ENCODE data around the gene BCL2L12. TPM values are rescaled to one million over a fixed set of nuclear protein-coding genes. Genes with fewer than 3 reads are reported as not detected.

BCL2L12 gene
- total RNA-seq, 1 donor from 2014 or later = 7.5 TPM

GRCh38 chr19:49660338-49660961 lies 5.3 kb upstream of the BCL2L12 start:
- no peak overlapping the region for H3K4me3 Mint-ChIP-seq (ENCODE audit: unreplicated experiment)
- peaks cover 8% of the 10 kb centered on the region for H3K27me3 Mint-ChIP-seq (ENCODE audit: unreplicated experiment)
- DNase-seq = no peak
- no peak overlapping the region for H3K27ac Mint-ChIP-seq (ENCODE audit: unreplicated experiment)
- TF ChIP-seq, protein P1, sequence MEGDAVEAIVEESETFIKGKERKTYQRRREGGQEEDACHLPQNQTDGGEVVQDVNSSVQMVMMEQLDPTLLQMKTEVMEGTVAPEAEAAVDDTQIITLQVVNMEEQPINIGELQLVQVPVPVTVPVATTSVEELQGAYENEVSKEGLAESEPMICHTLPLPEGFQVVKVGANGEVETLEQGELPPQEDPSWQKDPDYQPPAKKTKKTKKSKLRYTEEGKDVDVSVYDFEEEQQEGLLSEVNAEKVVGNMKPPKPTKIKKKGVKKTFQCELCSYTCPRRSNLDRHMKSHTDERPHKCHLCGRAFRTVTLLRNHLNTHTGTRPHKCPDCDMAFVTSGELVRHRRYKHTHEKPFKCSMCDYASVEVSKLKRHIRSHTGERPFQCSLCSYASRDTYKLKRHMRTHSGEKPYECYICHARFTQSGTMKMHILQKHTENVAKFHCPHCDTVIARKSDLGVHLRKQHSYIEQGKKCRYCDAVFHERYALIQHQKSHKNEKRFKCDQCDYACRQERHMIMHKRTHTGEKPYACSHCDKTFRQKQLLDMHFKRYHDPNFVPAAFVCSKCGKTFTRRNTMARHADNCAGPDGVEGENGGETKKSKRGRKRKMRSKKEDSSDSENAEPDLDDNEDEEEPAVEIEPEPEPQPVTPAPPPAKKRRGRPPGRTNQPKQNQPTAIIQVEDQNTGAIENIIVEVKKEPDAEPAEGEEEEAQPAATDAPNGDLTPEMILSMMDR (IDR thresholded peaks at IDR 0.05; ENCODE audit: partially characterized antibody, unreplicated experiment) = no peak
- peaks cover 8% of the 10 kb centered on the region for H3K9me3 Mint-ChIP-seq (ENCODE audit: unreplicated experiment)
- peaks cover 14% of the 10 kb centered on the region for H3K4me1 Mint-ChIP-seq (ENCODE audit: low read depth, unreplicated experiment)
- no peaks in the 10 kb centered on the region for H3K36me3 Mint-ChIP-seq (ENCODE audit: unreplicated experiment)

DNA sequence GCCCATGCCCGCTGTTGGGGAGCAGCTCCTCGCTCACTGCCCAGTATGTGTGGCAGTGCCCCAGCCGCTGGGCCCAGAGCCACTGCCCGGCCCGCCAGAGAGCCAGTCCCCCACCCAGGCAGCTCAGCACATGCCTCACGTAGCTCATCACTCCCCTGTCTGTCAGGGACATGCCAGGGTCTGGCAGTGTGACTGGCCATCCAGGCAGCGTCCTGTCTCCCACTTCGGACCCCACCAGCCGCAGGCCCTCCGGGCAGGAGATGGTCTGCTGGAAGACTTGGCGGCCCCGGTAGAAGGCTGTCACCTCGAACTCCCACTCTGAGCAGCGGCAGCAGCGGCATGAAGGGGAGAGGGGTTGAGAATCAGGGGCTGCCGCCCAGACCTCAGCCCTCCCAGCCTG lies 3.7 kb upstream of the BCL2L12 start:
- H3K9me3 Mint-ChIP-seq (ENCODE audit: unreplicated experiment) = peaks cover 8% of the 10 kb centered on the region
- H3K27ac Mint-ChIP-seq (ENCODE audit: unreplicated experiment) = no peak overlapping the region
- H3K36me3 Mint-ChIP-seq (ENCODE audit: unreplicated experiment) = no peaks in the 10 kb centered on the region
- H3K27me3 Mint-ChIP-seq (ENCODE audit: unreplicated experiment) = peaks cover 6% of the 10 kb centered on the region
- H3K4me3 Mint-ChIP-seq (ENCODE audit: unreplicated experiment) = no peak overlapping the region
- peaks cover 7% of the 10 kb centered on the region for H3K4me1 Mint-ChIP-seq (ENCODE audit: low read depth, unreplicated experiment)
- TF ChIP-seq, protein P1 (IDR thresholded peaks at IDR 0.05; ENCODE audit: partially characterized antibody, unreplicated experiment) = no peak
- no peak for DNase-seq

- Mint-ChIP-seq H3K36me3 (ENCODE audit: unreplicated experiment) (no peaks in the 10 kb centered on the region), H3K9me3 (ENCODE audit: unreplicated experiment) (peaks cover 8% of the 10 kb centered on the region), H3K4me3 (ENCODE audit: unreplicated experiment) (no peak overlapping the region), H3K27ac (ENCODE audit: unreplicated experiment) (no peak overlapping the region), H3K27me3 (ENCODE audit: unreplicated experiment) (peaks cover 3% of the 10 kb centered on the region), H3K4me1 (ENCODE audit: low read depth, unreplicated experiment) (peaks cover 4% of the 10 kb centered on the region)
- DNase-seq = no peak
- TF ChIP-seq, protein P1 (IDR thresholded peaks at IDR 0.05; ENCODE audit: partially characterized antibody, unreplicated experiment) = no peak
Observed at GRCh38 chr19:49663224-49663623, 2.5 kb upstream of the BCL2L12 start.

DNA sequence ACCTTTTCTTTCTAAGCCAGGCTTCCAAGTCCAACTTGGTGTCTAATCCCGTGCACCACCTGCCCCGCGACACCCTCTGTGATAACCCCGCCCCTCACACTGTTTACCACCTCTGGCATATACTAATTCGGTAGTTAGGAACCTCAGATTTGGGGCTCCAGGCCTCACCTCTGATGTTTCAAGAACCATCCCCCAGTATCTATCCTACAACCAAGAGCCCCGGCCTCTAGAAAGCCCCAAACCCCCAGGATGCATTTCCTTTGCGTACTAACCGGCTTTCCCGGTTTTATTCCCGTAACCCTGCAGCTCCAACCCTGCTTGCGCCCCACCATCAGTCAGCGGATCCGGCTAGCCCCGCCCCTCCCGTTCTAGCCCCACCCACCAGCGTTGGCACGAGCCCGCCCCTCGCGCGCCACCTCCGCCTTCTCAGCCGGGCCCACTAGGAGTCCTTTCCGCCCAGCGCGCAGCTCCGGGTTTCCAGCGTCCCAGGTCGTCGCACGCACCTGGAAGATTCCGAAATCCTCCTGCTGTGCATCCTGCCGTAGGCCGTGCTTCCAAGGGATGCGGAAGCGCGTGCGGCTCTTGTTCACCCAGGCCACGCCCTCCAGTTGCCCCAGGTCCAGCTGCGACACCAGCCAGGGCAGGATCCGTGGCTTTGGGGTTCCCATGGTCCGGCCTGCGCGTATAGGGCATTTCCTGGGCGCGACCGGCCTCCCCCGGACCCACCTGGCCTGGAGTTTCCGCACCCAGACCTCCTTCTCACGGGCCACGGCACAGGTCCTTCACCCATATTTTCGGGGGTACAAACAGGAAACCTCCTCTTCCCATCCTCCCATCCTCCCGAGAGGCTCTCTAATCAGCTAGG lies 1.3 kb upstream of the BCL2L12 start:
- DNase-seq = peak; percentile 92
- Mint-ChIP-seq H3K4me3 (ENCODE audit: unreplicated experiment) (peak overlapping the region; percentile 100), H3K4me1 (ENCODE audit: low read depth, unreplicated experiment) (peaks cover 4% of the 10 kb centered on the region), H3K36me3 (ENCODE audit: unreplicated experiment) (no peaks in the 10 kb centered on the region), H3K9me3 (ENCODE audit: unreplicated experiment) (peaks cover 8% of the 10 kb centered on the region), H3K27me3 (ENCODE audit: unreplicated experiment) (peaks cover 3% of the 10 kb centered on the region), H3K27ac (ENCODE audit: unreplicated experiment) (peak overlapping the region; percentile 74)
- TF ChIP-seq, protein P1 (IDR thresholded peaks at IDR 0.05; ENCODE audit: partially characterized antibody, unreplicated experiment) = no peak

- TF ChIP-seq, protein P1 (IDR thresholded peaks at IDR 0.05; ENCODE audit: partially characterized antibody, unreplicated experiment) = no peak
- Mint-ChIP-seq H3K27me3 (ENCODE audit: unreplicated experiment) (peaks cover 3% of the 10 kb centered on the region), H3K9me3 (ENCODE audit: unreplicated experiment) (peaks cover 8% of the 10 kb centered on the region), H3K4me3 (ENCODE audit: unreplicated experiment) (peak overlapping the region; percentile 100), H3K36me3 (ENCODE audit: unreplicated experiment) (no peaks in the 10 kb centered on the region), H3K27ac (ENCODE audit: unreplicated experiment) (peak overlapping the region; percentile 74), H3K4me1 (ENCODE audit: low read depth, unreplicated experiment) (peaks cover 4% of the 10 kb centered on the region)
- DNase-seq = no peak
Observed at GRCh38 chr19:49665036-49665350, 740 bp upstream of the BCL2L12 start.

Measured in glutamatergic neuron (in vitro differentiated cells).